Type B pancreatic cell (in vitro differentiated cells): ENCODE measurements around the gene TNFRSF12A. TPM values are rescaled to one million over a fixed set of nuclear protein-coding genes. Genes with fewer than 3 reads are reported as not detected.

Experiments
- DNase-seq: peaks from one replicate; pipeline ENCODE4 v3.0.0; 2021; ENCODE audit warnings: mixed read lengths; ENCODE audit not compliant: unreplicated experiment; ENCODE audit errors: extremely low spot score
- H3K27ac Mint-ChIP-seq: 2 replicates; pipeline ENCODE4 v1.8.0; 2021; ENCODE audit warnings: mild to moderate bottlenecking, mixed read lengths
- H3K27me3 Mint-ChIP-seq: 2 replicates; pipeline ENCODE4 v1.8.0; 2021; ENCODE audit warnings: mixed read lengths
- H3K36me3 Mint-ChIP-seq: 2 replicates; pipeline ENCODE4 v1.8.0; 2021; ENCODE audit warnings: mixed read lengths
- H3K4me1 Mint-ChIP-seq: one replicate; pipeline ENCODE4 v1.8.0; 2021; ENCODE audit warnings: mixed read lengths; ENCODE audit not compliant: unreplicated experiment
- H3K4me3 Mint-ChIP-seq: 2 replicates; pipeline ENCODE4 v1.8.0; 2021; ENCODE audit warnings: mild to moderate bottlenecking, mixed read lengths
- H3K9me3 Mint-ChIP-seq: 2 replicates; pipeline ENCODE4 v1.8.0; 2021; ENCODE audit warnings: mixed read lengths
- CTCF ChIP-seq: fragments of 200-600 bp; sonication (generic); conservative IDR thresholded peaks from 2 replicates; pipeline ENCODE4 v1.5.0; 2021; ENCODE audit warnings: antibody characterized with exemption, mild to moderate bottlenecking
- total RNA-seq: library from RNA; stranded (reverse); gene quantifications from 2 replicates; pipeline ENCODE4 v1.2.1, GENCODE V29; 2021; ENCODE audit warnings: low replicate concordance

Gene TNFRSF12A
- total RNA-seq, 1 donor from 2014 or later = 24.0 TPM

GRCh38 chr16:3057181-3058138, 37.3 kb downstream of the TNFRSF12A start:
- peaks cover 6% of the 10 kb centered on the region for H3K36me3 Mint-ChIP-seq
- no peak for DNase-seq
- peaks cover 5% of the 10 kb centered on the region for H3K27me3 Mint-ChIP-seq
- no peaks in the 10 kb centered on the region for H3K4me1 Mint-ChIP-seq
- no peak overlapping the region for H3K27ac Mint-ChIP-seq
- peak overlapping the region; percentile 28 for H3K4me3 Mint-ChIP-seq
- no peak for TF ChIP-seq CTCF
- H3K9me3 Mint-ChIP-seq = no peaks in the 10 kb centered on the region

- no peak for TF ChIP-seq CTCF
Observed at GRCh38 chr16:3058139-3059030, 38.2 kb downstream of the TNFRSF12A start.

GRCh38 chr16:3059041-3059722, 39.0 kb downstream of the TNFRSF12A start:
- Mint-ChIP-seq H3K27me3 (no peaks in the 10 kb centered on the region), H3K27ac (peak overlapping the region; percentile 84), H3K36me3 (no peaks in the 10 kb centered on the region), H3K4me1 (no peaks in the 10 kb centered on the region), H3K4me3 (peak overlapping the region; percentile 86), H3K9me3 (no peaks in the 10 kb centered on the region)
- TF ChIP-seq CTCF = peak; percentile 96
- peak; percentile 93 for DNase-seq

More at GRCh38 chr16:3058139-3059030, 38.2 kb downstream of the TNFRSF12A start:
- Mint-ChIP-seq H3K9me3 (no peaks in the 10 kb centered on the region), H3K36me3 (peaks cover 6% of the 10 kb centered on the region), H3K27ac (no peak overlapping the region), H3K4me3 (peak overlapping the region; percentile 86), H3K4me1 (no peaks in the 10 kb centered on the region), H3K27me3 (peaks cover 5% of the 10 kb centered on the region)
- DNase-seq = no peak

- no peaks in the 10 kb centered on the region for H3K4me1 Mint-ChIP-seq
- H3K9me3 Mint-ChIP-seq = no peaks in the 10 kb centered on the region
- H3K4me3 Mint-ChIP-seq = peak overlapping the region; percentile 86
- peak overlapping the region; percentile 84 for H3K27ac Mint-ChIP-seq
- TF ChIP-seq CTCF = no peak
- H3K36me3 Mint-ChIP-seq = no peaks in the 10 kb centered on the region
- DNase-seq = no peak
- no peaks in the 10 kb centered on the region for H3K27me3 Mint-ChIP-seq
Observed at GRCh38 chr16:3059723-3060242, 39.6 kb downstream of the TNFRSF12A start.
